ENCODE measurements around the gene B4GALT6.
"Not testable (repeated sequence)": the region's sequence is repeated elsewhere in the genome, so short reads cannot be mapped to it uniquely, and the experiment has no call there.

The B4GALT6 gene

DNA sequence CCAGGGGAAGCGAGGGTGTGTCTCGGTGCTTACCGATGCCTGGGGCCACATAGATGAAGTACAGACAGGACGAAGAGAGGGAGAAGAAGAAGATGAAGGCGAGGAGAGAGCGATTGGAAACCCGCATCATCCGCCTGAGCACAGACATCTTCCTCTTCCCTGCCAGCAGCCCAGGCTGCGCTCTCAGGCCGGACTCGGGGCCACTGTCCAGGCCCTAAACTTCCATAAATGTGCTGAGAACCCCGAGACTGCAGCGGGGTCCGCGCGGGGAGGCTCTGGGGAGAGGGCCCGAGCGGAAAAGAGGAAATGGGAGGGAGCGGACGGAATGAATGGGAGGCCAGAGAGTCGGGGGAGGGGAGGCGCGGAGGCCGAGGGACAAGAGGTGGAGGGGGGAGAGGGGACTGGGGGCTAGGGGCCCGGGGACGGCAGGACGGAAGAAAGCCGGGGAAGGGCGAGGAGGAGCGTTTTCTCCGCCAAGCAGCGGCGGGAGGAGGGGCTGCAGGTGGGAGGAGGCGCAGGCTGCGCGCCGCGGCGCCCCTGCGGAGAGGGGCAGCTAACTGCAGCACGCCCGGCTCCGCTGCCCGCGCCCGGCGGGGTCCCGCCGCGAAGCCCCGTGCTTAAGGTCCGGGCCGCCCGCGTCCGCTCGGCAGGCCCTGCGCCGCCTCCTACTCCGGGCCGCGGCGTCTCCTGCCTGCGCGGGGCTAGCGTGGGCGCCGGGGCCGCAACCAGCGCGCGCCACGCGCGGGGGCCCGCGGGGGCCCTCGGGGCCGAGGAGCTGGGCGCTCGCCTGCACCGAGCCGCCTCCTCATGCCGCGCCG is at the start of gene B4GALT6:
Gene B4GALT6 (minus strand): TSS at position 303 of the 818 bp plus-strand sequence. CDS start 155 bp downstream, at position 148.
- in situ Hi-C loops (cut with HindIII; ENCODE audit: low sequenced_read_pairs) = no loop called here

- in situ Hi-C loops (cut with HindIII; ENCODE audit: low sequenced_read_pairs) = no loop called here
Measured at GRCh38 chr18:31731628-31732027, 47.2 kb upstream of the B4GALT6 start.

DNA sequence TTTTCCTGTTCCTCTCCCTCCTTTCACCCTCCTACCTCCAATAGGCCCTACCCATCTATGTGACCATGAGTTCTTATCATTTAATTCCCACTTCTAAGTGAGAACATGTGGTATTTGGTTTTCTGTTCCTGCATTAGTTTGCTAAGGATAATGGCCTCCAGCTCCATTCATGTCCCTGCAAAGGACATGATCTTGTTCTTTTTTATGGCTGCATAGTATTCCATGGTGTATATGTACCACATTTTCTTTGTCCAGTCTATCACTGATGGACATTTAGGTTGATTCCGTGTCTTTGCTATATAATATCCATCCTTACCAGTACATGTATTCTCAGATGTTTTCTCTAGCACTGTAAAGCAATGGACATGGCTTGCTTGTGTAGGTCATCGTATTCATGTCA is 44.8 kb upstream of the B4GALT6 start:
- in situ Hi-C loops (cut with HindIII; ENCODE audit: low sequenced_read_pairs) = not testable (repeated sequence)

GRCh38 chr18:31723990-31724711 is 39.8 kb upstream of the B4GALT6 start:
- in situ Hi-C loops (cut with HindIII; ENCODE audit: low sequenced_read_pairs) = no loop called here

DNA sequence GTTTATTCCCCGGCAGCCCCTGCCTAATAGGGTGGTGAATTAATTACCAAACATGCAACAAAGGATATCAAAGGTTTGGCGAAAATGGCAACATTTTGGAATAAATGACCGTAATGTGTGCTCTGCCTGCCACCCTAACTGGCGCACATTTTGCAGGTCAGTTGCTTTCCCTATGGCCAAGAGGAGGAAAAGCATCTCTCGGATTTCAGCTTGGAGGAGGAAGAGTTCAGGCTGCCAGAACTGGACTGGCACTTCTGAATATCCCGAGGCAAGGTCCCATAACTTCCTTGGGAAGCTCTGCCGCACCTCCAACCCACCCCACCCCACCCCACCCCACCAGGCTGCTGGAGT is 39.2 kb upstream of the B4GALT6 start:
- in situ Hi-C loops (cut with HindIII; ENCODE audit: low sequenced_read_pairs) = no loop called here

DNA sequence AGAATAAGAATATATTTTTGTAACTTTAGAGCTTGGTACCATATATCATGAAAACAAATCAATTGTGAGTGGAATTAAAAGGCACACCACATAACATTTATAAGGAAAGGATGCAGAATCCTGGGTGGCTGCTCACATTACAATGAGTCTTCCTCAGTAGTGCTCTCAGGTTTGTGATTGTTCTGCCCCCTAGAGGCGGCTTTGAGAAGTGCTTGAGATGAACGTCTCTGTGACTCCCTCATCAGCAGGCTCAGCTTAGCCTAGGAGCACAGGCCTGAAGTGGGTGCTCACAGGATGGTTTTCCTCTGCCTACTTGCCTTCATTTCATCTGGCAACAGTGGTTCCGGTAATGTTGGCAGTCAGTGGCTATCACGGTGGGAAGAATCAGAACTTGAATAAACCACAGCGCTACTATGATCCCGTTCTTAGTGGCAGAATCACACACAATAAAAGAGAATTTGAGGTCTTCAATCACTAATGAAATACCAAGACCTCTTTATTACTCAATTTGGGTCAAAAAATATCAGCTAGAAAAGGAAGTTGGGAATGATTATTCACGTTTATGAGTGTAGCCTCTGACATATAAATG is 38.1 kb upstream of the B4GALT6 start:
- in situ Hi-C loops (cut with HindIII; ENCODE audit: low sequenced_read_pairs) = no loop called here

GRCh38 chr18:31721601-31722000 is 37.2 kb upstream of the B4GALT6 start:
- in situ Hi-C loops (cut with HindIII; ENCODE audit: low sequenced_read_pairs) = no loop called here

- in situ Hi-C loops (cut with HindIII; ENCODE audit: low sequenced_read_pairs) = no loop called here
Measured at GRCh38 chr18:31720867-31721266, 36.5 kb upstream of the B4GALT6 start.

- in situ Hi-C loops (cut with HindIII; ENCODE audit: low sequenced_read_pairs) = no loop called here
Measured at GRCh38 chr18:31719363-31720006, 35.1 kb upstream of the B4GALT6 start.

- in situ Hi-C loops (cut with HindIII; ENCODE audit: low sequenced_read_pairs) = no loop called here
Measured at GRCh38 chr18:31718386-31718785, 34.0 kb upstream of the B4GALT6 start.

DNA sequence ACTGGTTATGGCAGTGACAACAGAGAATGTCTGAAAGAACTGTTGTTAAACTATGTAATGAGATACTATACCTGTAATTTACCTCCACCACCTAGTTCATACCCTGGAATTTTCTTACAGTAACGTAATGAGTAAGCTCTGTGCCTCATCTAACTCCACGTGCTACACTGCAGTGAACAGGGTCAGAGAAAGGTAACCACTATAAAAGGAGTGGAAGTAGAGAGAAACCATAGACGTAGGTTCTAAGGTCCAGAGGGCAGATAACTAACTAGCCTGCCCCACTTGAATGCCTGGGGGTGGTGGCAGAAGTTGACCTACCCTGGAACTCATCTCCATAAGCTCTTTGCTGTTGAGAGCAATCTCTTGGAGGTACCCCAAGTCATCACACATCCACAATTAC is 32.0 kb upstream of the B4GALT6 start:
- in situ Hi-C loops (cut with HindIII; ENCODE audit: low sequenced_read_pairs) = no loop called here

- in situ Hi-C loops (cut with HindIII; ENCODE audit: low sequenced_read_pairs) = no loop called here
Measured at GRCh38 chr18:31711365-31712172, 27.2 kb upstream of the B4GALT6 start.

DNA sequence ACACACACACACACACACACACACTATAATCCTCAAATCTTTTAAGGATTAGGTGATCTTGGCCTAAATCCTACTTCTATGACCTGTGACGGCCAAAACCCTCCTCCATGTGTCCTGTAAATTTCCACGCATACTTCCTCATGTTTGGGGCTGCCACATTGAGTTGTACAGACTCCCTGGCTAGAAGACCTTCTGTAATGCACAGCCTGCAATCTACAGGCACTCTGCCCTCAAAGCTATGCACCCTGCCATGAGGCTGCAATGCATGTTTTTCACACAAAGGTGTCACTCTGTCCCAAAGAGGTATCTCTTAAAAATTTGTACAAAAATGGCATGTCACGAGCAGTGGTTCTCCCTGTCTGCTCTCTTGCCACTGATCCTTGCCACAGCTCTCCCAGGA is 26.4 kb upstream of the B4GALT6 start:
- in situ Hi-C loops (cut with HindIII; ENCODE audit: low sequenced_read_pairs) = no loop called here

DNA sequence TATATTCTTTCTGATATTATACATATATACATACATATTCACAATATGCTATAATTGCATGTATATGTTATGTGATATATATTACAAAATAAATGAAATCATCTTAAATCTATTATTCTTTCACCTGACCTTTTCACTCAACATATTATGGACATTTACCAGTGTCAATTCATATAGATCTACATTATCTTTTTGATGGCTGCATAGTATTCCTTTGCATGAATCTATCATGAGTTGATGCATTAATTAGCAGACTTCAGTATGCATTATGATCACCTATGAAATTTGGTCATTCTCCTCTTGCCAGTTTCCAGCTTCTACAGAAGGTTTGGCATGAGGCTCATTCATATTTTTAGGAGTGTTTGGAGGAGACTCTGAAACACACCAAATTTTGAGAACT is 23.4 kb upstream of the B4GALT6 start:
- in situ Hi-C loops (cut with HindIII; ENCODE audit: low sequenced_read_pairs) = no loop called here

DNA sequence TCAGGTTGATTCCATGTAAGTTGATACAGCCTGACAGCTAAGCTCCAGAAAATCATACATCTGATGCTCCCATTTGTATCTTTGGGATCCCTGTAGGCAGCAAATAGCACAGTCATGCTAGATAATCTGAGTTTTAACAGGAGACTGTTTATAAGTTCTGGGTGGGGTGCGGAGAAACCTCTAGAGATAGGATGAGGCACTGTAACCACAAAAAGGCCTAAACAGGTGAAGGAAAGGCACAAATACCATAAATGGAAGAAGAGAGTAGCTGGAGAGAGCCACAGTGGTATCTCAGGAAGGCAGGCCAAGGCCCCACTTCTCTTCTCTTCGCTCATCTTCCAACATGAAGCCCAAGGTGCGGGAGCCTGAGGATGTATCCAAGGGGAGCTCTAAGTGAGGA is 18.1 kb upstream of the B4GALT6 start:
- in situ Hi-C loops (cut with HindIII; ENCODE audit: low sequenced_read_pairs) = no loop called here

DNA sequence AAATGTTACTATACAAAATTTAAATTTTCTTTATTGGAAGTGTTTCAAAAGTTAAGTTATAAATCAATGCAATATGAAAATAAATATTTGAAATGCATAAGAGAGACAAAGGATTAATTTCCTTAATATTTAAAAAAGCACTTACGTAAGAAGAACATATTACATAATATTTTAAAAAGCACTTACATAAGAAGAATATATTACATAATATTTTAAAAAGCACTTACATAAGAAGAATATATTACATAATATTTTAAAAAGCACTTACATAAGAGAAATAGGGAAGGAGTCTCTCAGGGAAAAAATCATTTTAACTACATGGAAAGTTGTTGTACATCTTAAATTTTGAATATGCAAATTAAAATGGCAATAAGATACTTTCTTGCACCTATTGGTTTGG is 17.4 kb upstream of the B4GALT6 start:
- in situ Hi-C loops (cut with HindIII; ENCODE audit: low sequenced_read_pairs) = no loop called here

DNA sequence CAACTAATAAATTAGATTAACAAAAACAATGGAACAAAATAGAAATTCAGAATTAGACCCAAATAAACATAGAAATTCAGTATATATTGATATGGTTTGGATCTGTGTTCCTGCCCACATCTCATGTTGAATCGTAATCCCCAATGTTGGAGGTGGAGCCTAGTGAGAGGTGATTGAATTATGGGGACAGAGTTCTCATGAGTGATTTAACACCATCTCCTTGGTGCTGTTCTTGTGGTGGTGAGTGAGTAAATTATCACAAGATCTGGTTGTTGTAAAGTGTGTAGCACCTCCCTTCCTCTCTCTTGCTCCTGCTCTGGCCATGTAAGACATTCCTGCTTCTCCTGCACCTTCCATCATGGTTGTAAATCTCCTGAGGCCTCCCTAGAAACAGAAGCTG is 16.6 kb upstream of the B4GALT6 start:
- in situ Hi-C loops (cut with HindIII; ENCODE audit: low sequenced_read_pairs) = no loop called here

- in situ Hi-C loops (cut with HindIII; ENCODE audit: low sequenced_read_pairs) = no loop called here
Measured at GRCh38 chr18:31697351-31698298, 13.2 kb upstream of the B4GALT6 start.

DNA sequence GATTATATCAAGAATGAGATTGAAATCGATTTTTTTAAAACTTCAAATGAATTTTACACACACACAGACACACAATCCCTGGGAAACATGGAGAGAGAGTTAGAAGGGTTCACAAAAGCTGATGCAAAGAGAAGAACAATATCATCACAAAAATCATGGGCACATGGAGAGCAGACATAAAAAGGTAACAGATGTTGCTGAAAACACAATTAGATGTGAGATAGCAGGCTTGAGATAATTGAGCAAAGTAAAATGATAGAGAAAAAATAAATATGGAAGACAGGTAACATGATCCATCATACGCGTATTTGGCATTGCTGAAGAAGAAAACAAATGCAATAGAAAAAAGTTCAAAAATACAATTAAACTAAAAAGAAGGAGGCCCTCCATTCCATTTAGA is 11.6 kb upstream of the B4GALT6 start:
- in situ Hi-C loops (cut with HindIII; ENCODE audit: low sequenced_read_pairs) = no loop called here

DNA sequence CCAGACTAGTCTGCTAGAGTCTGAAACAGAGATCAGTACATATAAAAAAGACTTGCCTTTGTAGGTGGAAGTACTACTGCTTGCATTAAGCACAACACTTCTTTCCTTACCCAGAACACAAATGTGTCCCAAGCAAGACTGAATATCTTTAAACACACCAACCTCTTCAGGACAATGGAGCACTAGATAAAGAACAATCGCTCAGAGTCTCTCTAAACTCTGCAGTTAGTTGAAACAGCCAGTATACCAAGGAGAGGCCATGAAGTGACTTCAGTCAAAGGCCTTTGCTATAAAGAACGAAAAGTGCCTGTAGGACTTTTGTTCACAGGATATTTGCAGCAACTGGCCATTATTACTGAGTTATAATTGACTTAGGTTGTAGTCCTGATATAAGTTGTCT is 9.9 kb upstream of the B4GALT6 start:
- in situ Hi-C loops (cut with HindIII; ENCODE audit: low sequenced_read_pairs) = no loop called here
